ENCODE data around the gene PCYT2. TPM values are rescaled to one million over a fixed set of nuclear protein-coding genes. Genes with fewer than 3 reads are reported as not detected.
A peak's percentile ranks its signal among the peaks of the same experiment; 100 is the strongest.

Gene PCYT2
- total and polyA plus RNA-seq, 10 of the 15 experiments (the other 5 are each of a cell fraction or from before 2014, with no cell fraction given): 0.63 to 72.0 (median 45.0) TPM

DNA sequence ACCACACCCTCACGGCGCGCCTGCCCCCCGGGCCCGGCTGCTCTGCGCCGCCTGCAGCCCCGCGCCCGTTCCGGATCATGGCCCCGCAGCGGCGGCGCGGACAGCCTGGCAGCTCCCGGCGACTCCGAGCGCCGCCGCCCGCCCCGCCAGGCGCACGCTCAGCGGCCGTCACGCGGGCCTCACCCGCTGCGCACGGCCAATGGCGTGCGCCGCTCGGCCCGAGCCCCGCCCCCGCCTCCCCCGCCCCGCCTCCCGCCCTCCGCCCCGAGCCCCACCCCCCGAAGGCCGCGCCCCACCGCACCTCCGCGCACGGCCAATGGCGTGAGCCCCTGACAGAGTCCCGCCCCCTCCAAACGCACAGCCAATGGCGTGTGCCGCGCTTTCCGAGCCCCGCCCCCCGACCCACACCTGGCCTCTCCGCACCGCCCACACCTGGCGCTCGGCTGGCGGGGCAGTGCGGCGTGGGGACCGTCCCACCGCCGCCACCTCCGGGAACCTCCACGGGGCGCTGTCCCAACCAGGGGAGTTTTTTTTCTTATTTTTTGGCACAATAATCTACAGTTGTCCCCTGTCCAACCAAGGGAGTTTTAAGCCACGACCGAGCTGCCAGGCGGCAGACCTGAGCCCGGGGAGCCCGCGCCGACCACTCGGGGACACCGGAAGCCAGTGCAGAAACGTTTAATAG lies at the start of gene PCYT2 (continued):
- TF ChIP-seq EZH2 (IDR thresholded peaks at IDR 0.05; ENCODE audit: borderline replicate concordance, control insufficient read depth, low read depth, low read length) (no peak), RCOR1 (conservative IDR thresholded peaks at IDR 0.05; ENCODE audit: low read depth, low read length) (no peak), ZNF207 (IDR thresholded peaks at IDR 0.05; ENCODE audit: borderline replicate concordance) (no peak), NRF1 (conservative IDR thresholded peaks at IDR 0.05; ENCODE audit: low read depth, low read length) (peak; percentile 25; the same call in 1 of the 2 replicates), SMARCA5 (IDR thresholded peaks at IDR 0.05) (0 out of 2 replicates have a peak, but pooled peaks have one; percentile 3), POLR2AphosphoS2 (IDR thresholded peaks at IDR 0.05; ENCODE audit: low read depth, low read length) (no peak; the same call in 1 of the 2 replicates), KAT2A (conservative IDR thresholded peaks at IDR 0.05; ENCODE audit: control insufficient read depth, low read depth, low read length) (no peak), RUNX3 (IDR thresholded peaks at IDR 0.05; ENCODE audit: low read length) (no peak), ZNF217 (IDR thresholded peaks at IDR 0.05) (no peak), CBX5 (IDR thresholded peaks at IDR 0.05; ENCODE audit: low read depth) (no peak), FOXK2 (IDR thresholded peaks at IDR 0.05) (no peak), EP300 (IDR thresholded peaks at IDR 0.05; ENCODE audit: borderline replicate concordance in 1 of 2, control insufficient read depth in 1 of 2, low read depth in 2 of 2, low read length in 2 of 2) (no peak)
- TF ChIP-seq, protein P1, sequence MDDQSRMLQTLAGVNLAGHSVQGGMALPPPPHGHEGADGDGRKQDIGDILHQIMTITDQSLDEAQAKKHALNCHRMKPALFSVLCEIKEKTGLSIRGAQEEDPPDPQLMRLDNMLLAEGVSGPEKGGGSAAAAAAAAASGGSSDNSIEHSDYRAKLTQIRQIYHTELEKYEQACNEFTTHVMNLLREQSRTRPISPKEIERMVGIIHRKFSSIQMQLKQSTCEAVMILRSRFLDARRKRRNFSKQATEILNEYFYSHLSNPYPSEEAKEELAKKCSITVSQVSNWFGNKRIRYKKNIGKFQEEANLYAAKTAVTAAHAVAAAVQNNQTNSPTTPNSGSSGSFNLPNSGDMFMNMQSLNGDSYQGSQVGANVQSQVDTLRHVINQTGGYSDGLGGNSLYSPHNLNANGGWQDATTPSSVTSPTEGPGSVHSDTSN (IDR thresholded peaks at IDR 0.05; ENCODE audit: insufficient replicate concordance, low read depth, low read length): no peak
- TF ChIP-seq, protein P2, sequence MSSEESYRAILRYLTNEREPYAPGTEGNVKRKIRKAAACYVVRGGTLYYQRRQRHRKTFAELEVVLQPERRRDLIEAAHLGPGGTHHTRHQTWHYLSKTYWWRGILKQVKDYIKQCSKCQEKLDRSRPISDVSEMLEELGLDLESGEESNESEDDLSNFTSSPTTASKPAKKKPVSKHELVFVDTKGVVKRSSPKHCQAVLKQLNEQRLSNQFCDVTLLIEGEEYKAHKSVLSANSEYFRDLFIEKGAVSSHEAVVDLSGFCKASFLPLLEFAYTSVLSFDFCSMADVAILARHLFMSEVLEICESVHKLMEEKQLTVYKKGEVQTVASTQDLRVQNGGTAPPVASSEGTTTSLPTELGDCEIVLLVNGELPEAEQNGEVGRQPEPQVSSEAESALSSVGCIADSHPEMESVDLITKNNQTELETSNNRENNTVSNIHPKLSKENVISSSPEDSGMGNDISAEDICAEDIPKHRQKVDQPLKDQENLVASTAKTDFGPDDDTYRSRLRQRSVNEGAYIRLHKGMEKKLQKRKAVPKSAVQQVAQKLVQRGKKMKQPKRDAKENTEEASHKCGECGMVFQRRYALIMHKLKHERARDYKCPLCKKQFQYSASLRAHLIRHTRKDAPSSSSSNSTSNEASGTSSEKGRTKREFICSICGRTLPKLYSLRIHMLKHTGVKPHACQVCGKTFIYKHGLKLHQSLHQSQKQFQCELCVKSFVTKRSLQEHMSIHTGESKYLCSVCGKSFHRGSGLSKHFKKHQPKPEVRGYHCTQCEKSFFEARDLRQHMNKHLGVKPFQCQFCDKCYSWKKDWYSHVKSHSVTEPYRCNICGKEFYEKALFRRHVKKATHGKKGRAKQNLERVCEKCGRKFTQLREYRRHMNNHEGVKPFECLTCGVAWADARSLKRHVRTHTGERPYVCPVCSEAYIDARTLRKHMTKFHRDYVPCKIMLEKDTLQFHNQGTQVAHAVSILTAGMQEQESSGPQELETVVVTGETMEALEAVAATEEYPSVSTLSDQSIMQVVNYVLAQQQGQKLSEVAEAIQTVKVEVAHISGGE (CRISPR knock-in tag; IDR thresholded peaks at IDR 0.05): no peak
- TF ChIP-seq, protein P3, sequence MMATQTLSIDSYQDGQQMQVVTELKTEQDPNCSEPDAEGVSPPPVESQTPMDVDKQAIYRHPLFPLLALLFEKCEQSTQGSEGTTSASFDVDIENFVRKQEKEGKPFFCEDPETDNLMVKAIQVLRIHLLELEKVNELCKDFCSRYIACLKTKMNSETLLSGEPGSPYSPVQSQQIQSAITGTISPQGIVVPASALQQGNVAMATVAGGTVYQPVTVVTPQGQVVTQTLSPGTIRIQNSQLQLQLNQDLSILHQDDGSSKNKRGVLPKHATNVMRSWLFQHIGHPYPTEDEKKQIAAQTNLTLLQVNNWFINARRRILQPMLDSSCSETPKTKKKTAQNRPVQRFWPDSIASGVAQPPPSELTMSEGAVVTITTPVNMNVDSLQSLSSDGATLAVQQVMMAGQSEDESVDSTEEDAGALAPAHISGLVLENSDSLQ (IDR thresholded peaks at IDR 0.05): no peak
- TF ChIP-seq, protein P4, sequence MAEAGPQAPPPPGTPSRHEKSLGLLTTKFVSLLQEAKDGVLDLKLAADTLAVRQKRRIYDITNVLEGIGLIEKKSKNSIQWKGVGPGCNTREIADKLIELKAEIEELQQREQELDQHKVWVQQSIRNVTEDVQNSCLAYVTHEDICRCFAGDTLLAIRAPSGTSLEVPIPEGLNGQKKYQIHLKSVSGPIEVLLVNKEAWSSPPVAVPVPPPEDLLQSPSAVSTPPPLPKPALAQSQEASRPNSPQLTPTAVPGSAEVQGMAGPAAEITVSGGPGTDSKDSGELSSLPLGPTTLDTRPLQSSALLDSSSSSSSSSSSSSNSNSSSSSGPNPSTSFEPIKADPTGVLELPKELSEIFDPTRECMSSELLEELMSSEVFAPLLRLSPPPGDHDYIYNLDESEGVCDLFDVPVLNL (IDR thresholded peaks at IDR 0.05; ENCODE audit: low read depth, low read length): no peak
- TF ChIP-seq, protein P5, sequence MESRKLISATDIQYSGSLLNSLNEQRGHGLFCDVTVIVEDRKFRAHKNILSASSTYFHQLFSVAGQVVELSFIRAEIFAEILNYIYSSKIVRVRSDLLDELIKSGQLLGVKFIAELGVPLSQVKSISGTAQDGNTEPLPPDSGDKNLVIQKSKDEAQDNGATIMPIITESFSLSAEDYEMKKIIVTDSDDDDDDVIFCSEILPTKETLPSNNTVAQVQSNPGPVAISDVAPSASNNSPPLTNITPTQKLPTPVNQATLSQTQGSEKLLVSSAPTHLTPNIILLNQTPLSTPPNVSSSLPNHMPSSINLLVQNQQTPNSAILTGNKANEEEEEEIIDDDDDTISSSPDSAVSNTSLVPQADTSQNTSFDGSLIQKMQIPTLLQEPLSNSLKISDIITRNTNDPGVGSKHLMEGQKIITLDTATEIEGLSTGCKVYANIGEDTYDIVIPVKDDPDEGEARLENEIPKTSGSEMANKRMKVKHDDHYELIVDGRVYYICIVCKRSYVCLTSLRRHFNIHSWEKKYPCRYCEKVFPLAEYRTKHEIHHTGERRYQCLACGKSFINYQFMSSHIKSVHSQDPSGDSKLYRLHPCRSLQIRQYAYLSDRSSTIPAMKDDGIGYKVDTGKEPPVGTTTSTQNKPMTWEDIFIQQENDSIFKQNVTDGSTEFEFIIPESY (IDR thresholded peaks at IDR 0.05): no peak
- TF ChIP-seq, protein P6, sequence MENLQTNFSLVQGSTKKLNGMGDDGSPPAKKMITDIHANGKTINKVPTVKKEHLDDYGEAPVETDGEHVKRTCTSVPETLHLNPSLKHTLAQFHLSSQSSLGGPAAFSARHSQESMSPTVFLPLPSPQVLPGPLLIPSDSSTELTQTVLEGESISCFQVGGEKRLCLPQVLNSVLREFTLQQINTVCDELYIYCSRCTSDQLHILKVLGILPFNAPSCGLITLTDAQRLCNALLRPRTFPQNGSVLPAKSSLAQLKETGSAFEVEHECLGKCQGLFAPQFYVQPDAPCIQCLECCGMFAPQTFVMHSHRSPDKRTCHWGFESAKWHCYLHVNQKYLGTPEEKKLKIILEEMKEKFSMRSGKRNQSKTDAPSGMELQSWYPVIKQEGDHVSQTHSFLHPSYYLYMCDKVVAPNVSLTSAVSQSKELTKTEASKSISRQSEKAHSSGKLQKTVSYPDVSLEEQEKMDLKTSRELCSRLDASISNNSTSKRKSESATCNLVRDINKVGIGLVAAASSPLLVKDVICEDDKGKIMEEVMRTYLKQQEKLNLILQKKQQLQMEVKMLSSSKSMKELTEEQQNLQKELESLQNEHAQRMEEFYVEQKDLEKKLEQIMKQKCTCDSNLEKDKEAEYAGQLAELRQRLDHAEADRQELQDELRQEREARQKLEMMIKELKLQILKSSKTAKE (IDR thresholded peaks at IDR 0.05; ENCODE audit: low read depth, poor library complexity, severe bottlenecking): no peak

Data from GM12878 (cell line).